Stimulated activated CD8-positive, alpha-beta memory T cell treated with anti-CD3 and anti-CD28 coated beads, Interleukin-4, amount 100 ng/mL, for 4 hours (primary cell): ENCODE data around the gene HNRNPA2B1.
"Not testable (repeated sequence)": the region's sequence is repeated elsewhere in the genome, so short reads cannot be mapped to it uniquely, and the experiment has no call there.

Experiments used
- DNase-seq, 2 donors: peaks; one replicate each; pipeline ENCODE4 v3.0.0-alpha.2; 2020; ENCODE audit warnings: low read depth in 2 of 2, low spot score in 1 of 2

HNRNPA2B1 gene

GRCh38 chr7:26198133-26198780 lies 2.3 kb downstream of the HNRNPA2B1 start:
- no peak for DNase-seq

- no peak for DNase-seq
Observed at GRCh38 chr7:26197153-26198115, 3.1 kb downstream of the HNRNPA2B1 start.

GRCh38 chr7:26195867-26196657 lies 4.5 kb downstream of the HNRNPA2B1 start:
- DNase-seq: no peak

- no peak for DNase-seq
Observed at GRCh38 chr7:26195182-26195581, 5.4 kb downstream of the HNRNPA2B1 start.

GRCh38 chr7:26194764-26195163 lies 5.8 kb downstream of the HNRNPA2B1 start:
- not testable (repeated sequence) for DNase-seq

GRCh38 chr7:26193432-26194207 lies 6.9 kb downstream of the HNRNPA2B1 start:
- DNase-seq: no peak

- DNase-seq: no peak
Observed at GRCh38 chr7:26192485-26193087, 8.0 kb downstream of the HNRNPA2B1 start.

- no peak for DNase-seq
Observed at GRCh38 chr7:26191974-26192479, 8.5 kb downstream of the HNRNPA2B1 start.

- DNase-seq: no peak
Observed at GRCh38 chr7:26191233-26191973, 9.1 kb downstream of the HNRNPA2B1 start.

- no peak for DNase-seq
Observed at GRCh38 chr7:26190417-26190869, 10.1 kb downstream of the HNRNPA2B1 start.

- no peak for DNase-seq
Observed at GRCh38 chr7:26189697-26190096, 10.8 kb downstream of the HNRNPA2B1 start.

GRCh38 chr7:26188957-26189541 lies 11.5 kb downstream of the HNRNPA2B1 start:
- no peak for DNase-seq

- DNase-seq: no peak
Observed at GRCh38 chr7:26188206-26188956, 12.2 kb downstream of the HNRNPA2B1 start.

- no peak for DNase-seq
Observed at GRCh38 chr7:26187380-26188205, 13.0 kb downstream of the HNRNPA2B1 start.

GRCh38 chr7:26186364-26187311 lies 13.9 kb downstream of the HNRNPA2B1 start:
- no peak for DNase-seq

GRCh38 chr7:26185844-26186180 lies 14.7 kb downstream of the HNRNPA2B1 start:
- no peak for DNase-seq
